AG04450 (cell line): ENCODE data around the gene MYO16. TPM values are rescaled to one million over a fixed set of nuclear protein-coding genes. Genes with fewer than 3 reads are reported as not detected.

Source experiments
- CTCF ChIA-PET: fragments of 300-600, 350-600 bp; formaldehyde crosslinking; extraction: SDS; loops from one replicate; lab custom pipeline; 2022; ENCODE audit warnings: antibody characterized with exemption, inconsistent platforms; lab: Charles Lee
- POLR2A ChIA-PET: fragments of 350-600 bp; formaldehyde crosslinking; extraction: SDS; loops from one replicate; lab custom pipeline; 2021; ENCODE audit warnings: antibody characterized with exemption, inconsistent platforms; lab: Yijun Ruan, JAX
- DNase-seq: peaks from one replicate; pipeline ENCODE4 v3.0.0-alpha.2; 2011; ENCODE audit warnings: low read depth, low spot score
- H3K27ac ChIP-seq: one replicate; pipeline ENCODE4 v1.5.1; 2012; ENCODE audit warnings: low read depth, low read length, control low read depth
- H3K27me3 ChIP-seq: one replicate; pipeline ENCODE4 v1.6.0; 2012; ENCODE audit warnings: low read length; ENCODE audit not compliant: control insufficient read depth, insufficient read depth
- H3K4me3 ChIP-seq: 2 replicates; pipeline ENCODE4 v1.5.1; 2011; ENCODE audit warnings: mild to moderate bottlenecking, low read depth, low read length, control low read depth
- H3K9me3 ChIP-seq: 2 replicates; pipeline ENCODE4 v1.5.1; 2012; ENCODE audit warnings: low read length; ENCODE audit not compliant: control insufficient read depth, insufficient read depth
- CTCF ChIP-seq: IDR thresholded peaks from 2 replicates; pipeline ENCODE4 v1.5.1; 2011; ENCODE audit warnings: low read depth, low read length, control low read depth, inconsistent platforms
- polyA plus RNA-seq: library from polyadenylated mRNA; depleted of rRNA; stranded (reverse); fragments of >200 nt; gene quantifications from 2 replicates; pipeline ENCODE4 v1.2.3, GENCODE V29; 2011

Gene MYO16
- polyA plus RNA-seq, 1 experiment: 0.02 TPM

GRCh38 chr13:108830916-108831315, 201.5 kb downstream of the MYO16 start:
- ChIA-PET POLR2A (no interaction called here), CTCF (no interaction called here)
- Histone ChIP-seq H3K27ac (no peak overlapping the region), H3K9me3 (peaks cover 4% of the 10 kb centered on the region; the same call in 1 of the 2 replicates), H3K4me3 (no peak overlapping the region), H3K27me3 (no peaks in the 10 kb centered on the region)
- no peak for DNase-seq
- TF ChIP-seq CTCF: no peak

GRCh38 chr13:108833531-108833930, 204.1 kb downstream of the MYO16 start:
- CTCF ChIA-PET: no interaction called here
- Histone ChIP-seq H3K9me3 (peaks cover 2% of the 10 kb centered on the region; the same call in 1 of the 2 replicates), H3K27me3 (no peaks in the 10 kb centered on the region), H3K27ac (no peak overlapping the region), H3K4me3 (no peak overlapping the region)
- POLR2A ChIA-PET: no interaction called here
- no peak for TF ChIP-seq CTCF
- no peak for DNase-seq

GRCh38 chr13:108834193-108834592, 204.8 kb downstream of the MYO16 start:
- H3K4me3 ChIP-seq: no peak overlapping the region
- no peak overlapping the region for H3K27ac ChIP-seq
- POLR2A ChIA-PET: no interaction called here
- TF ChIP-seq CTCF: no peak
- CTCF ChIA-PET: no interaction called here
- H3K27me3 ChIP-seq: no peaks in the 10 kb centered on the region
- DNase-seq: no peak
- H3K9me3 ChIP-seq: no peaks in the 10 kb centered on the region

GRCh38 chr13:108835083-108835482, 205.7 kb downstream of the MYO16 start:
- no peak for DNase-seq
- Histone ChIP-seq H3K9me3 (no peaks in the 10 kb centered on the region), H3K27ac (no peak overlapping the region), H3K4me3 (no peak overlapping the region), H3K27me3 (no peaks in the 10 kb centered on the region)
- TF ChIP-seq CTCF: no peak
- ChIA-PET CTCF (no interaction called here), POLR2A (no interaction called here)

- CTCF ChIA-PET: no interaction called here
- Histone ChIP-seq H3K27me3 (no peaks in the 10 kb centered on the region), H3K27ac (no peak overlapping the region), H3K9me3 (no peaks in the 10 kb centered on the region), H3K4me3 (no peak overlapping the region)
- no peak for DNase-seq
- no peak for TF ChIP-seq CTCF
- POLR2A ChIA-PET: no interaction called here
These were observed 221.3 kb downstream of the MYO16 start for GRCh38 chr13:108850691-108851090.
